RPMI8226 (cell line): ENCODE data around the gene POGLUT3.

Experiments
- DNase-seq: peaks from one replicate; pipeline ENCODE4 v3.0.0-alpha.2; 2015

Gene POGLUT3, protein sequence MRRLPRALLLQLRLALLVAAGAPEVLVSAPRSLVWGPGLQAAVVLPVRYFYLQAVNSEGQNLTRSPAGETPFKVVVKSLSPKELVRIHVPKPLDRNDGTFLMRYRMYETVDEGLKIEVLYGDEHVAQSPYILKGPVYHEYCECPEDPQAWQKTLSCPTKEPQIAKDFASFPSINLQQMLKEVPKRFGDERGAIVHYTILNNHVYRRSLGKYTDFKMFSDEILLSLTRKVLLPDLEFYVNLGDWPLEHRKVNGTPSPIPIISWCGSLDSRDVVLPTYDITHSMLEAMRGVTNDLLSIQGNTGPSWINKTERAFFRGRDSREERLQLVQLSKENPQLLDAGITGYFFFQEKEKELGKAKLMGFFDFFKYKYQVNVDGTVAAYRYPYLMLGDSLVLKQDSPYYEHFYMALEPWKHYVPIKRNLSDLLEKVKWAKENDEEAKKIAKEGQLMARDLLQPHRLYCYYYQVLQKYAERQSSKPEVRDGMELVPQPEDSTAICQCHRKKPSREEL

GRCh38 chr11:108498046-108498815, at the start of gene POGLUT3:
TSS of gene POGLUT3 (minus strand) at chr11:108498384. CDS start at chr11:108498366, 18 bp downstream.
- no peak for DNase-seq

- no peak for DNase-seq
These were observed 47.8 kb upstream of the POGLUT3 start for GRCh38 chr11:108545909-108546501.

DNA sequence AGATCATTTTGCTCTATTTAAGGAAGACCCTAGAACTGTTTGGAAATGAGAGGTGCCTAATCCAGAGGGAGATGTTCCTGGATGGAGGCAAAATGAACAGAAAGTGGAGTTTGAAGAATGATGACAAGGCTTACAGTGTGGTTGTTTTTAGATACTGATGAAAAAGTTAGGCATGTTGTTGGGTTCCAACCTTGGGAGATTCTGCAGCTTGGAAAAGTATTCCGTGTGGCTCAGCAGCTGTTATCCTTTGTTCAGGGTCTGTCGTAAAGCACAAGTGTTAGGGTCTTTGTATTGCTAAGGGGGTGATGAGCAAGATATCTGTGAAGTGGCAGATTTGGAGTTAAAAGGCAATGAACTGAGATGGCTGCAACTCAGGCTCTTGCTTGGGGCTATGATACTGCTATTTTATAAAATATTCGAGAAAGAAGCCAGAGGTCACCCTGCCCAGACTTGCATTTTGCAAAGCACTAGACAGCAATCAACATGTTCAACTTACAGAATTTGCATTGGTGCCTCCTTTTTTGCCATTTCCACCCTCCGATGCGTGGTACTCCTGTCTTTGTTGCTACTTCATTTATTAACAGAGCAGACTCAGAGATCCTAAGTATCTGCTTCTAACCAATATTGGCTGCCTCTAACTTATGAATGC, 45.3 kb upstream of the POGLUT3 start:
- DNase-seq = no peak

GRCh38 chr11:108541531-108541930, 43.3 kb upstream of the POGLUT3 start:
- DNase-seq = no peak

GRCh38 chr11:108538502-108538901, 40.3 kb upstream of the POGLUT3 start:
- DNase-seq = no peak

DNA sequence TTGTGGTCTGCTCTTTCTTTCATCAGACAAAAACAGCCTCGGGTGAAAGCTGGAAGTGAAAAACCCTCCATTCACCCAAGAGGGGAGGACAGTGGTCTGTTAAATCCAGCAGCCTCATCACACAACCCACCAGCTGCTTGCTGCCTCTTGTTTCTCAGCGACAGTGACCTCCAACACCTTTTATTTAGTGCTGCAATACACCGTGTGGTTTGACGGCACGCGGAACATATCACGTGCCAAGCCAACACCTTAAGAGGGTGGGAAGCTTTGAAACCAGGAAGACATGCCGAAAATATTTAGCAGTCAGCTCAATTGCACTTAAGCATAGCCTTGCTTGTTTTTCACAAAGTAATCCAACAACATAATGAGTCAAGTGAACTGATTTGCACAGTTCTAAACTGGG, 39.8 kb upstream of the POGLUT3 start:
- DNase-seq = no peak

- no peak for DNase-seq
These were observed 38.6 kb upstream of the POGLUT3 start for GRCh38 chr11:108536783-108537182.

DNA sequence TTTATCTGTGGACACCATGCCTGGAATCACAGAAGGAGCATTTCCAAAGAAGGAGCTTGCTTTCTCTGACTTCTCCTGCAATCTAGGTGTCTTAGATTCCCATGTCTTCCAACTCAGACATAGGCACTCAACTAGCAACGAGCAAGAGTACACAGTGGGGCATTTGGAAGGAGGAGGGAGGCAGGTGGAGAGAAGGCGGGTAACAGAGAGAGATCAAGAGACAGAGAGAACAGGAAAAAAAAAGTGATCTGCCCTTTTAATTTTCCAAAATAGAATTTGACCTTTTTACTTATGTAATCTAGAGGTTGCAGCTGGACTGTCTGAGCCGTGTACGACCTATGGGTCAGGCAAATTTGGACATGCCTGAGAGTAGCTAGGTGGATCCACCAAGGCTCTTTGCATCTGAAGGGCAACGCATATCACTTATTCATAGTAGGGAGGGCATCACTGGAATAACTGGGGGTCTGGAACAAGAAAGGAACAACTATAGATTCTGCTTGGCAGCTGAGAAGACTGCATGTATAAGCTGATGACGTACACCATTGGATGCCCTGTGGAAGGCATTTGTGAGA, 37.3 kb upstream of the POGLUT3 start:
- DNase-seq = no peak

- no peak for DNase-seq
These were observed 36.2 kb upstream of the POGLUT3 start for GRCh38 chr11:108534274-108534882.

DNA sequence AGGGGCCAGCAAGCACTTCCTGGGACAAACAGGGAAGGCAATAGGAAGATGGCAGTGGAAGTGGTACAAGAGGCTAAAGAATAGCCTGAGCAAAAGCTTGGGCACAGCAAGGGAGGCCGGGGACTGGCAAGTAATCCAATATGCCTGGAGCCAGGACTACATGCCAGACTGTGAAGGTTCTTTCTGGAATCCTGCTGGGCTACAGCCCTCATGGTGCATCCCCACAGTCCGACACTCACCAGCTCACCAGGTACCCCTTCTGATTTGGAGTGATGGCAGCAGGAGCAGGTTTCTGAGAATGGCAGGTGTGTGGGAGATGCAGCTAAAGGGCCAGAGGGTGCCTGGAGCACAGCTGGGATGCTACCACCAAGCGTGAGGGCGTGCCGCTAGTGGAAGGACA, 32.2 kb upstream of the POGLUT3 start:
- DNase-seq = no peak

- no peak for DNase-seq
These were observed 29.2 kb upstream of the POGLUT3 start for GRCh38 chr11:108527382-108527781.

DNA sequence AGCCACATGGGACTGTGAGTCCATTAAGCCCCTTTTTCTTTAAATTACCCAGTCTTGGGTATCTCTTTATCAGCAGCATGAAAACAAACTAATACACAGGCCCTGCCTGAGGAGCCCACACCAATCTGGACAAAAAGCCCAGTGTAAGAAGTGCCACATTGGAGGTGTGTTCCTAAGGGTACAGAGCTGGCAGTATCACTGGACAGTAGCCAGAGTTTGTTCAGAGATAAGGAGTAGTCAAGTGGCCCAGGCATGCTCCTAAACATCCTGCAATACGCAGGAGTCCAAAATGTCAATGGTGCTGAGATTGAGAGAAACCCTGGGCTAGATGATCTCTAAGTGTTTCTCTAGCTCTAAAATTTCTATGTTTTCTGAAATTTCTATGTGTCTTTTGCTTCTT, 27.0 kb upstream of the POGLUT3 start:
- no peak for DNase-seq

DNA sequence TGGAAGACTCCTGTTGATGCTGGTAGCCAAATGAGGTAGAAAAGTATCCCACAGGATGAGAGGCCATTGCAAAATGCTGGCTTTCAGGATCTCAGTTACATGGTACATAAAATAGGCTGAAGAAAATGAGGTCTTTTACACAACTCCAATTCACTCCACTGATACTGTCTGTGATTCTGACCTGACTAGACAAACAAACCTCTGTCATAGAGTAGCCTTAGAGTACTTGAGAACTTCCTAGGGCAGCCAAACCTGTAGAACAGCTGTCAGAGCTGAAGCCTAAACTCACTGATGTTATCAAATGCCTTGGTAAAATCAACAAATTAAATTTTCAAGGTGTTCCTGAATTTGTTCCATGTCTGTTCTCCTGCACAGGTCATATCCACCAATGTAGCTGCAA, 26.2 kb upstream of the POGLUT3 start:
- DNase-seq = no peak

- no peak for DNase-seq
These were observed 24.1 kb upstream of the POGLUT3 start for GRCh38 chr11:108522318-108522717.

GRCh38 chr11:108518581-108518980, 20.4 kb upstream of the POGLUT3 start:
- DNase-seq = no peak

DNA sequence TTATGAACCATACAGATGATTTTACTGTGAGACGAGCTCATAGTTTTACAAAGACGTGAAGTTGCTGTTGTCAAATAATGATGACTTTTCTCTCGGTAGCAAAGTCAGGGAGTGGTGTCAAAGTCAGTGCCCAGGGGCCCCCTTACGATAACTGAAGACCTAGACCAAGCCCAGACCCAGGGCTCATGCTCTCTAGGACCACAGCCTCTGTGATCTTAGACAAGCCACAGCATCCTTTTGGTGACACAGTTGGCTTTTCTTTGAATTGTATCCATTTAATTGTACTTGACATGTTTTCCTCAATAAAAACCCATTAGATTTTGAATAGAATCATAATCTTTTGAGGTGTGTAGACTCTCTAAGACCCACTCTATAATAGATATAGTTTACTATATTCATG, 17.9 kb upstream of the POGLUT3 start:
- DNase-seq = no peak

DNA sequence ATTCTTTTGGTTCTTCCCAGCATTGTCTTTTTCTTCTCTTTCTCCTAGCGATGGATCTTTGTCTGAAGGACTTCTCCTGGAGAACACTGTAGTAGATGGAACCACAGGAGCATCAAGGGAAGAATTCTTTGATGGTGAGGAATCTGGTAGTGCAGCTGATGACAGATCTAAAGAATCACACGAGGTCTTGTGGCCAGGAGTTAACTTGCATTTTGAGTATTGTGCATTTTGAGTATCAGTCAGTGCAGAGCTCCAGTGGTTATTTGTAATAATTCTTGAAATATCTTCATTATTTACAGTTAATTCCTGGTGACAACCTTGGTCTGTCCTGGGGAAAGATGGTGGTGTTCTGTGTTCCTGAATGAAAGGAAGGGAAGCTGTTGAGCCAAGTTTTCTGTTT, 14.5 kb upstream of the POGLUT3 start:
- DNase-seq = no peak

DNA sequence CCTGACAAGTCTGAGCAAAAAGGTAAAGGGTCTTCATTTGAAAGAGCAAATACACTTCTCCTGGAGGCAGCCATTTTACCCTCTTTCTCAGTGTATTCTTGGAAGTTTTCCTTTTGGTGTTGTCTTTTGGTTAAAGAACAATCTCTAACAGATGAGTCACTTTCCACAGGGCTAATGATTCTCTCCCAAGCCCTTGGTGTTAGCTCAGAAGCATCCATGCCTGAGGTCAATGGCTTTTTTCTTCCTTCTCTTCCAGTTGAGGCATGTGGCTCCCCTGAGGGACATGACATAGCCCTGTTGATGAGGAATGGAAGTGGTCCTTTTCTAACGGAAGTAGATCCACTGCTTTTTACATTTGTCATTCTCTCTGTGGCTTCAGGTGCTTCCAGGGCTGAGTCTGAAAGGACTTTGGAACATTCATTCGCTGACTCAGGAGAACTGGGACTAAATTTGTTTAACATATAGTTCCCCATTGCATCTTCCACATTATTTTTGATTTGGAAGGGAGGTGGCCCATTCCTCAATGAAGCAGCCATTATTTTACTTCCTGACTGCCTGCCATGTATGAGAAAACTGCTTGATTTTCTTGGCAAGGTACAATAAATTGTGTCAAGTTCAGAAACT, 13.8 kb upstream of the POGLUT3 start:
- no peak for DNase-seq

GRCh38 chr11:108508653-108509593, 10.7 kb upstream of the POGLUT3 start:
- DNase-seq = no peak

- no peak for DNase-seq
These were observed 3.2 kb upstream of the POGLUT3 start for GRCh38 chr11:108501396-108501795.

- DNase-seq = no peak
These were observed 2.5 kb upstream of the POGLUT3 start for GRCh38 chr11:108500721-108501120.
